ENCODE measurements around the gene GCG.

DNA sequence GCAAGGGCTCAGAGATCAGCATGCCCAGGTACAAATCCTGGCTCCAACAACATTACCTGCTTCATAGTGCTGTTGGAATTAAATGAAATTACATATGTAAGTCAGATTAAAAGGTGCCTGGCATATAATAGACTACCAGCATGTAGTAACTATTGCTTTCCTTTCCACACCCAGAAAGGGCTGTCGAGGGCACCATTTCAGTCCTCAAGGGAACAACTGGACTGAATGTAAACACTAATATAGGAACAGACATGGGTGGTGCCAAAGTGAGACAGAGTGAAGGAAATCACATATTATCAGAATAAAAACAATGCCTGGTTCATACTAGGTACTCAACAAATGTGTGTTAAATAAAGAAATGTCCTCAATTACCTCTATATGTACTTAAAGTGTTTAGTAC is 47.9 kb upstream of the GCG start:
- no peak for TF ChIP-seq CTCF (IDR thresholded peaks at IDR 0.05)
- no peak for TF ChIP-seq POLR2A (IDR thresholded peaks at IDR 0.05)
